Astrocyte (in vitro differentiated cells and primary cell): ENCODE data around the gene CACNA2D4. TPM values are rescaled to one million over a fixed set of nuclear protein-coding genes. Genes with fewer than 3 reads are reported as not detected.

Experiments used
- DNase-seq: peaks from one replicate; pipeline ENCODE4 v3.0.0-alpha.2; 2010; ENCODE audit warnings: low read depth
- FAIRE-seq: peaks from 2 replicates; lab custom pipeline; 2011; peaks lifted over from hg19 to GRCh38; lab: Jason Lieb, UNC
- H2AFZ ChIP-seq: 2 replicates; pipeline ENCODE4 v1.6.0; 2012; ENCODE audit warnings: low read depth, low read length, inconsistent platforms
- H3K27ac ChIP-seq: 2 replicates; pipeline ENCODE4 v1.5.1; 2011; ENCODE audit warnings: low read depth, low read length, inconsistent platforms
- H3K27me3 ChIP-seq: 2 replicates; pipeline ENCODE4 v1.6.0; 2011; ENCODE audit warnings: low read length, inconsistent platforms; ENCODE audit not compliant: insufficient read depth
- H3K36me3 ChIP-seq: 2 replicates; pipeline ENCODE4 v1.5.1; 2011; ENCODE audit warnings: low read length, inconsistent platforms; ENCODE audit not compliant: insufficient read depth
- H3K4me1 ChIP-seq: 2 replicates; pipeline ENCODE4 v1.5.1; 2011; ENCODE audit warnings: low read length, inconsistent platforms; ENCODE audit not compliant: insufficient read depth
- H3K4me2 ChIP-seq: 2 replicates; pipeline ENCODE4 v1.6.0; 2012; ENCODE audit warnings: low read length, inconsistent platforms
- H3K4me3 ChIP-seq: 2 replicates; pipeline ENCODE4 v1.5.1; 2011; ENCODE audit warnings: low read depth, mild to moderate bottlenecking, low read length, inconsistent platforms; ENCODE audit not compliant: insufficient read depth
- H3K79me2 ChIP-seq: 2 replicates; pipeline ENCODE4 v1.6.0; 2012; ENCODE audit warnings: mild to moderate bottlenecking, low read length, inconsistent platforms; ENCODE audit not compliant: insufficient read depth
- H3K9ac ChIP-seq: 2 replicates; pipeline ENCODE4 v1.6.0; 2012; ENCODE audit warnings: mild to moderate bottlenecking, low read length, inconsistent platforms
- H3K9me3 ChIP-seq: 2 replicates; pipeline ENCODE4 v1.5.1; 2012; ENCODE audit warnings: low read depth, mild to moderate bottlenecking, low read length, inconsistent platforms; ENCODE audit not compliant: insufficient read depth
- H4K20me1 ChIP-seq: 2 replicates; pipeline ENCODE4 v1.6.0; 2012; ENCODE audit warnings: low read length, inconsistent platforms; ENCODE audit not compliant: insufficient read depth
- H3K27ac Mint-ChIP-seq: one replicate; pipeline ENCODE4 v1.8.0; 2021; ENCODE audit warnings: mild to moderate bottlenecking, mixed read lengths; ENCODE audit not compliant: unreplicated experiment
- H3K27me3 Mint-ChIP-seq: one replicate; pipeline ENCODE4 v1.8.0; 2021; ENCODE audit warnings: low read depth, mixed read lengths; ENCODE audit not compliant: unreplicated experiment
- H3K36me3 Mint-ChIP-seq: one replicate; pipeline ENCODE4 v1.8.0; 2021; ENCODE audit warnings: low read depth, mixed read lengths; ENCODE audit not compliant: unreplicated experiment
- H3K4me1 Mint-ChIP-seq: one replicate; pipeline ENCODE4 v1.8.0; 2021; ENCODE audit warnings: low read depth, mixed read lengths; ENCODE audit not compliant: unreplicated experiment
- H3K4me3 Mint-ChIP-seq: one replicate; pipeline ENCODE4 v1.8.0; 2021; ENCODE audit warnings: mild to moderate bottlenecking, moderate library complexity, mixed read lengths; ENCODE audit not compliant: unreplicated experiment
- H3K9me3 Mint-ChIP-seq: one replicate; pipeline ENCODE4 v1.8.0; 2021; ENCODE audit warnings: mild to moderate bottlenecking, mixed read lengths; ENCODE audit not compliant: unreplicated experiment
- EZH2 ChIP-seq: IDR thresholded peaks from 2 replicates; pipeline ENCODE4 v1.6.1; 2012; ENCODE audit warnings: mild to moderate bottlenecking, low read length, inconsistent platforms; ENCODE audit not compliant: insufficient read depth
- total RNA-seq: library from RNA; stranded (reverse); gene quantifications from 2 replicates; pipeline ENCODE4 v1.2.1, GENCODE V29; 2021
- TF ChIP-seq, protein P1 (sequence below): IDR thresholded peaks from 2 replicates; pipeline ENCODE4 v1.5.1; 2011; ENCODE audit warnings: low read depth, mild to moderate bottlenecking, inconsistent platforms, low read length, moderate library complexity; ENCODE audit not compliant: insufficient read depth

Gene CACNA2D4
- total RNA-seq, 1 donor from 2014 or later = 0.09 TPM

DNA sequence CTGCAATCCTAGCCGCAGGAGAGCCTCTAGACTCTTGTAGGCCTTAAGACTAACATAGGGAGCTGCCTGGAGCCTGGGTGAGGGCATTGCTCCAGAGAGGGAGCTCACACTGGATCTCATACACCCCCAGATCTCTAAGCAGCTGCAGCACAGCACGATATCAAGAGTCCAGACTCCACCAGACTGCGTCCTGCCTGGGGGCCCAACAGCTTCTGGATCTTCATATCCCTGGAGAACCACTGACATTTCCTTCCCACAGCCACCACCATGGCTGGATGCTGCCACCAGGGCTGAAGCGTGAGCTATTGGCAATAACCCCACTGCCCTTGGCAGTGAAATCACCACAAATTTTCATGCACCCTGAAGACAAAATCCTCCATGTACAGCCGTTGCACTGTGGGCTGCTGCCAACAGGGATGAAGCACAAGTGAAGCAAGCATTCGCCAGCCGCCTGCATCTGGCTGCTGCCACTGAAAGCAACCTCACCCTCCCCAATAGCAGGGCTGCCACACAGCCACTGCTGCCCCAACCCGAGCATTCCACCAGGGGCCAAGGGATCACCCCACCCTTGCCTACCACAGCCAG, 28.2 kb downstream of the CACNA2D4 start:
- Mint-ChIP-seq H3K36me3 (no peaks in the 10 kb centered on the region), H3K4me1 (no peaks in the 10 kb centered on the region), H3K9me3 (peaks cover 20% of the 10 kb centered on the region), H3K4me3 (no peak overlapping the region), H3K27ac (no peak overlapping the region), H3K27me3 (peaks cover 29% of the 10 kb centered on the region)
- TF ChIP-seq EZH2 = no peak
- TF ChIP-seq, protein P1, sequence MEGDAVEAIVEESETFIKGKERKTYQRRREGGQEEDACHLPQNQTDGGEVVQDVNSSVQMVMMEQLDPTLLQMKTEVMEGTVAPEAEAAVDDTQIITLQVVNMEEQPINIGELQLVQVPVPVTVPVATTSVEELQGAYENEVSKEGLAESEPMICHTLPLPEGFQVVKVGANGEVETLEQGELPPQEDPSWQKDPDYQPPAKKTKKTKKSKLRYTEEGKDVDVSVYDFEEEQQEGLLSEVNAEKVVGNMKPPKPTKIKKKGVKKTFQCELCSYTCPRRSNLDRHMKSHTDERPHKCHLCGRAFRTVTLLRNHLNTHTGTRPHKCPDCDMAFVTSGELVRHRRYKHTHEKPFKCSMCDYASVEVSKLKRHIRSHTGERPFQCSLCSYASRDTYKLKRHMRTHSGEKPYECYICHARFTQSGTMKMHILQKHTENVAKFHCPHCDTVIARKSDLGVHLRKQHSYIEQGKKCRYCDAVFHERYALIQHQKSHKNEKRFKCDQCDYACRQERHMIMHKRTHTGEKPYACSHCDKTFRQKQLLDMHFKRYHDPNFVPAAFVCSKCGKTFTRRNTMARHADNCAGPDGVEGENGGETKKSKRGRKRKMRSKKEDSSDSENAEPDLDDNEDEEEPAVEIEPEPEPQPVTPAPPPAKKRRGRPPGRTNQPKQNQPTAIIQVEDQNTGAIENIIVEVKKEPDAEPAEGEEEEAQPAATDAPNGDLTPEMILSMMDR = no peak
- H3K4me1 ChIP-seq = no peaks in the 10 kb centered on the region
- H4K20me1 ChIP-seq = no peaks in the 10 kb centered on the region
- no peaks in the 10 kb centered on the region for H3K79me2 ChIP-seq
- no peak for FAIRE-seq
- H3K4me2 ChIP-seq = no peak overlapping the region
- no peaks in the 10 kb centered on the region for H3K36me3 ChIP-seq
- no peak overlapping the region for H2AFZ ChIP-seq
- DNase-seq = no peak
- no peak overlapping the region for H3K9ac ChIP-seq
- H3K4me3 ChIP-seq = no peak overlapping the region
- no peak overlapping the region for H3K27ac ChIP-seq
- no peaks in the 10 kb centered on the region for H3K9me3 ChIP-seq
- peaks cover 5% of the 10 kb centered on the region for H3K27me3 ChIP-seq

DNA sequence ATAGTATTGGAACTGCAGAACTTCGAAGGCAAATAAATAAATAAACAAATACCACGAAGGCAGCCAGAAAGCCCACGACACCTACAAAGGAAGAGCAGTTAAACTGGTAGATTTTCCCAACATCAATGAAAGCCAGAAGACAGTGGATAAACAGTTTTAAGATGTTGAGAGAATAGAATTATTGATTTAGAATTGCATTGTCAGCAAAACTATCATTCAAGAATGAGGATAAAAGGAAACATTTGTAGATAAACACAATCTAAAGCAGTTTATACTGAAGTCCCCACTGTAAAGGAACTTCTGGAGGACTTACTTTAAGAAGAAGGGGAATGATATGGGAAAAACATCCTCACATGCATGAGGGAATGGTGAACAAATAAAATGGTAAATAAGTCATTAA, 29.5 kb downstream of the CACNA2D4 start:
- Mint-ChIP-seq H3K9me3 (peaks cover 16% of the 10 kb centered on the region), H3K4me1 (no peaks in the 10 kb centered on the region), H3K4me3 (no peak overlapping the region), H3K36me3 (no peaks in the 10 kb centered on the region), H3K27me3 (peaks cover 29% of the 10 kb centered on the region), H3K27ac (no peak overlapping the region)
- FAIRE-seq = no peak
- peaks cover 5% of the 10 kb centered on the region for H3K27me3 ChIP-seq
- H3K36me3 ChIP-seq = no peaks in the 10 kb centered on the region
- H3K4me1 ChIP-seq = no peaks in the 10 kb centered on the region
- no peak for DNase-seq
- no peaks in the 10 kb centered on the region for H3K9me3 ChIP-seq
- no peaks in the 10 kb centered on the region for H3K79me2 ChIP-seq
- no peaks in the 10 kb centered on the region for H4K20me1 ChIP-seq
- H2AFZ ChIP-seq = no peak overlapping the region
- no peak overlapping the region for H3K27ac ChIP-seq
- TF ChIP-seq, protein P1 = no peak
- no peak for TF ChIP-seq EZH2
- no peak overlapping the region for H3K4me3 ChIP-seq
- H3K9ac ChIP-seq = no peak overlapping the region
- H3K4me2 ChIP-seq = no peak overlapping the region

DNA sequence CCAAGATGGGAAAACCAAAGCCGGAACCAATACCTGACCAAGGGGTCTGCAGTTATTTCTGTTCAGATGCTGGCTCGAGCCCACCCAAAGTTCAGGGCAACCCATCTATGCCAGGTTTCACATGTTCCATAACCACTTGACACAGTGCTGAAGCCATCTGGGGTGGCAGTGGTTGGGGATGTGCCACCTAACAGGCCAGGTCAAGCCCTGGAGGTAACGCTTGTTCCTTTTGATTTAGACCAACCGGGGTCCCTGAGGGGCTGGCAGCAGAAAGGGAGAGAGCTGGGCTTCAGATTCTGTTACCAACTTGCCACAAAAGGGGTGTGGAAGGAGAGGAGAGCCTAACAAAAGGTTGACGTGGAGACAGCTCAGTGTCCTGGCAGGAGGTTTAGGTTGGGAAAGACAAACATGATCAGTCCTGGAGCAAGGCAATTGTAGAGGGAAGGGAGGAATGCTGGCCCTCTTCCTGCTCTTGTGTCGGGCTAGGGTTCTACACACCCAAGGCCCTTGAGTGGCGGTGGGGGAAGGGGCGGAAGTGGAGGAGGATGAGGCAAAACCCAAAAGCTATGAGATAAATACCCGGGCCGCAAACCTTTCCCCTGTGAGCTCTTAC, 31.9 kb downstream of the CACNA2D4 start:
- Histone ChIP-seq H2AFZ (no peak overlapping the region), H3K4me3 (no peak overlapping the region), H3K27me3 (peaks cover 5% of the 10 kb centered on the region), H3K4me2 (no peak overlapping the region), H3K4me1 (no peaks in the 10 kb centered on the region), H3K36me3 (no peaks in the 10 kb centered on the region), H3K79me2 (no peaks in the 10 kb centered on the region), H4K20me1 (no peaks in the 10 kb centered on the region), H3K27ac (no peak overlapping the region), H3K9ac (no peak overlapping the region), H3K9me3 (no peaks in the 10 kb centered on the region)
- Mint-ChIP-seq H3K27me3 (peaks cover 46% of the 10 kb centered on the region), H3K27ac (no peak overlapping the region), H3K36me3 (no peaks in the 10 kb centered on the region), H3K4me3 (no peak overlapping the region), H3K4me1 (no peaks in the 10 kb centered on the region), H3K9me3 (peaks cover 11% of the 10 kb centered on the region)
- FAIRE-seq (no peak), DNase-seq (no peak)
- TF ChIP-seq EZH2 = no peak
